ENCODE measurements around the gene SHPK.
"Not testable (repeated sequence)": the region's sequence is repeated elsewhere in the genome, so short reads cannot be mapped to it uniquely, and the experiment has no call there.

The SHPK gene

GRCh38 chr17:3582915-3583314, 53.1 kb downstream of the SHPK start:
- Histone ChIP-seq H3K36me3 (ENCODE audit: control insufficient read depth in 2 of 2, insufficient read depth in 1 of 2, low read length in 2 of 2) (peaks cover 8 to 50% of the 10 kb centered on the region in 2 experiments; a peak in 2 of 3 replicates), H3K9me3 (ENCODE audit: control insufficient read depth, insufficient read depth, low read depth, low read length) (no peaks in the 10 kb centered on the region), H3K4me1 (ENCODE audit: control insufficient read depth, insufficient read depth, low read length) (no peaks in the 10 kb centered on the region), H3K27ac (ENCODE audit: extremely low read depth, low read depth, low read length) (no peak overlapping the region), H3K4me3 (ENCODE audit: low read depth, low read length) (no peak overlapping the region)
- ChIA-PET POLR2A (no interaction called here), CTCF (no interaction called here)
- TF ChIP-seq ZNF580 (tag by site-specific recombination; IDR thresholded peaks at IDR 0.05) (no peak), SP7 (tag by site-specific recombination; IDR thresholded peaks at IDR 0.05) (no peak), SETDB1 (IDR thresholded peaks at IDR 0.05; ENCODE audit: insufficient read length, low read length) (no peak), ZNF324 (tag by site-specific recombination; IDR thresholded peaks at IDR 0.05) (no peak), YY2 (tag by site-specific recombination; IDR thresholded peaks at IDR 0.05) (no peak), ZNF335 (tag by site-specific recombination; conservative IDR thresholded peaks at IDR 0.05) (no peak), TRIM28 (IDR thresholded peaks at IDR 0.05; ENCODE audit: borderline replicate concordance, low read length) (no peak), KLF10 (tag by site-specific recombination; IDR thresholded peaks at IDR 0.05) (no peak), ZBTB21 (tag by site-specific recombination; IDR thresholded peaks at IDR 0.05) (no peak), ZNF23 (tag by site-specific recombination; IDR thresholded peaks at IDR 0.05; ENCODE audit: borderline replicate concordance) (no peak), ZNF544 (tag by site-specific recombination; IDR thresholded peaks at IDR 0.05) (no peak)

GRCh38 chr17:3578667-3579066, 57.4 kb downstream of the SHPK start:
- H3K9me3 ChIP-seq (ENCODE audit: control insufficient read depth, insufficient read depth, low read depth, low read length); H3K4me3 ChIP-seq (ENCODE audit: low read depth, low read length); H3K4me1 ChIP-seq (ENCODE audit: control insufficient read depth, insufficient read depth, low read length); POLR2A ChIA-PET; H3K27ac ChIP-seq (ENCODE audit: extremely low read depth, low read depth, low read length); CTCF ChIA-PET: not testable (repeated sequence)
- H3K36me3 ChIP-seq (ENCODE audit: control insufficient read depth in 2 of 2, insufficient read depth in 1 of 2, low read length in 2 of 2), result peaks cover 4 to 46% of the 10 kb centered on the region in 2 experiments; a peak in 2 of 3 replicates
- TF ChIP-seq ZNF280D (tag by site-specific recombination; IDR thresholded peaks at IDR 0.05), result peak; percentile 52; the same call in 1 of the 2 replicates
- TF ChIP-seq ZNF146 (tag by site-specific recombination; IDR thresholded peaks at IDR 0.05), result peak; percentile 98

GRCh38 chr17:3576970-3577369, 59.1 kb downstream of the SHPK start:
- H3K36me3 ChIP-seq (ENCODE audit: control insufficient read depth in 2 of 2, insufficient read depth in 1 of 2, low read length in 2 of 2), result peaks cover 4 to 50% of the 10 kb centered on the region in 2 experiments; a peak in 2 of 3 replicates
- no peaks in the 10 kb centered on the region for H3K4me1 ChIP-seq (ENCODE audit: control insufficient read depth, insufficient read depth, low read length)
- CTCF ChIA-PET, result interaction anchor here (0.5 kb wide), 1 partner anchor 628 kb away, joined by 3 read pairs; no protein-coding TSS in a partner anchor
- H3K4me3 ChIP-seq (ENCODE audit: low read depth, low read length), result no peak overlapping the region
- TF ChIP-seq ZNF621 (tag by site-specific recombination; IDR thresholded peaks at IDR 0.05), result no peak
- no peak overlapping the region for H3K27ac ChIP-seq (ENCODE audit: extremely low read depth, low read depth, low read length)
- H3K9me3 ChIP-seq (ENCODE audit: control insufficient read depth, insufficient read depth, low read depth, low read length), result no peaks in the 10 kb centered on the region
- POLR2A ChIA-PET, result interaction anchor here (0.8 kb wide), 1 partner anchor 16 kb away, joined by 3 read pairs; no protein-coding TSS in a partner anchor

- Histone ChIP-seq H3K4me1 (ENCODE audit: control insufficient read depth, insufficient read depth, low read length) (no peaks in the 10 kb centered on the region), H3K36me3 (ENCODE audit: control insufficient read depth in 2 of 2, insufficient read depth in 1 of 2, low read length in 2 of 2) (peaks cover 10 to 59% of the 10 kb centered on the region in 2 experiments; a peak in 2 of 3 replicates), H3K4me3 (ENCODE audit: low read depth, low read length) (no peak overlapping the region), H3K27ac (ENCODE audit: extremely low read depth, low read depth, low read length) (no peak overlapping the region), H3K9me3 (ENCODE audit: control insufficient read depth, insufficient read depth, low read depth, low read length) (no peaks in the 10 kb centered on the region)
- no peak for TF ChIP-seq ZNF280D (tag by site-specific recombination; IDR thresholded peaks at IDR 0.05)
- CTCF ChIA-PET, result interaction anchor here (1.0 kb wide), 1 partner anchor 700 kb away, joined by 5 read pairs; no protein-coding TSS in a partner anchor
- POLR2A ChIA-PET, result interaction anchor here (0.7 kb wide), 1 partner anchor 13 kb away, joined by 3 read pairs; no protein-coding TSS in a partner anchor
Observed at GRCh38 chr17:3575511-3575910, 60.5 kb downstream of the SHPK start.

Measured in HEK293 (cell line).